ENCODE results near the gene GALNTL6. TPM values are rescaled to one million over a fixed set of nuclear protein-coding genes. Genes with fewer than 3 reads are reported as not detected.

Gene GALNTL6
- total and polyA plus RNA-seq, 2 of the 4 experiments (the other 2 are of a cell fraction) = under 0.01 TPM; not detected in 1

- Histone ChIP-seq H3K9me1 (ENCODE audit: insufficient read depth, low read length) (no peaks in the 10 kb centered on the region), H4K20me1 (ENCODE audit: insufficient read depth, low read length) (no peaks in the 10 kb centered on the region), H3K4me2 (ENCODE audit: low read depth, low read length) (no peak overlapping the region), H2AK5ac (ENCODE audit: low read depth, low read length) (no peak overlapping the region), H3K4ac (ENCODE audit: low read depth, low read length) (no peak overlapping the region), H3K27ac (ENCODE audit: insufficient read depth, low read length) (no peak overlapping the region), H3K79me1 (ENCODE audit: low read depth in 1 of 2, low read length in 2 of 2) (no peaks in the 10 kb centered on the region), H2BK15ac (ENCODE audit: low read depth, low read length) (no peak overlapping the region), H3K9ac (ENCODE audit: low read depth, low read length) (no peak overlapping the region), H3K14ac (replicated peaks; ENCODE audit: low read depth, low read length) (no peak overlapping the region), H2BK5ac (ENCODE audit: low read depth, low read length, poor library complexity, severe bottlenecking) (no peak overlapping the region), H3K56ac (ENCODE audit: extremely low read depth, insufficient read depth, low read length) (no peak overlapping the region), H4K8ac (ENCODE audit: low read depth in 2 of 2, low read length in 2 of 2) (no peak overlapping the region), H3K27me3 (ENCODE audit: control insufficient read depth, insufficient read depth, low read length) (no peaks in the 10 kb centered on the region), H3K23ac (ENCODE audit: low read depth, low read length) (no peak overlapping the region), H3K9me3 (ENCODE audit: control insufficient read depth, insufficient read depth, low read length) (peaks cover 5% of the 10 kb centered on the region; the same call in 1 of the 2 replicates), H2BK120ac (ENCODE audit: low read depth, low read length) (no peak overlapping the region), H3K4me3 (ENCODE audit: insufficient read depth, low read depth, low read length) (no peak overlapping the region), H2AK9ac (replicated peaks; ENCODE audit: low read depth, low read length, poor library complexity) (no peak overlapping the region), H3K4me1 (ENCODE audit: control insufficient read depth, insufficient read depth, low read length) (no peaks in the 10 kb centered on the region), H2AFZ (replicated peaks; ENCODE audit: low read length, poor library complexity) (no peak overlapping the region), H2BK20ac (ENCODE audit: low read depth, low read length) (no peak overlapping the region), H3K36me3 (ENCODE audit: control insufficient read depth, insufficient read depth, low read length) (no peaks in the 10 kb centered on the region), H4K5ac (ENCODE audit: low read depth, low read length) (no peak overlapping the region), H4K91ac (ENCODE audit: insufficient read depth, low read depth, low read length) (no peak overlapping the region), H3K18ac (ENCODE audit: low read depth, low read length) (no peak overlapping the region)
- intact Hi-C loops (cut with micrococcal nuclease) (no loop called here), dilution Hi-C loops (cut with HindIII; ENCODE audit: low sequenced_read_pairs, unreplicated experiment) (no loop called here), in situ Hi-C loops (cut with MboI; ENCODE audit: low sequenced_read_pairs) (no loop called here)
- POLR2A ChIA-PET (ENCODE audit: unreplicated experiment) = no interaction called here
- CTCF ChIA-PET = no interaction called here
- BruUV-seq (replicated peaks) = no TSS peak
- TF ChIP-seq CHD1 (IDR thresholded peaks at IDR 0.05; ENCODE audit: low read depth, low read length) (no peak), POLR2A (IDR thresholded peaks at IDR 0.05; ENCODE audit: low read depth, low read length) (no peak), CEBPB (IDR thresholded peaks at IDR 0.05; ENCODE audit: low read depth, low read length) (no peak), RCOR1 (IDR thresholded peaks at IDR 0.05; ENCODE audit: insufficient replicate concordance, low read length) (no peak), MXI1 (IDR thresholded peaks at IDR 0.05; ENCODE audit: borderline replicate concordance, low read depth, low read length) (no peak), RAD21 (IDR thresholded peaks at IDR 0.05; ENCODE audit: low read length) (no peak), MAFK (IDR thresholded peaks at IDR 0.05; ENCODE audit: low read depth, low read length) (no peak), SMC3 (IDR thresholded peaks at IDR 0.05; ENCODE audit: low read depth, low read length) (no peak), RFX5 (IDR thresholded peaks at IDR 0.05; ENCODE audit: low read depth, low read length) (no peak), FOS (IDR thresholded peaks at IDR 0.05; ENCODE audit: low read depth, low read length) (no peak), BHLHE40 (IDR thresholded peaks at IDR 0.05; ENCODE audit: low read depth, low read length) (no peak)
- TF ChIP-seq, protein P1, sequence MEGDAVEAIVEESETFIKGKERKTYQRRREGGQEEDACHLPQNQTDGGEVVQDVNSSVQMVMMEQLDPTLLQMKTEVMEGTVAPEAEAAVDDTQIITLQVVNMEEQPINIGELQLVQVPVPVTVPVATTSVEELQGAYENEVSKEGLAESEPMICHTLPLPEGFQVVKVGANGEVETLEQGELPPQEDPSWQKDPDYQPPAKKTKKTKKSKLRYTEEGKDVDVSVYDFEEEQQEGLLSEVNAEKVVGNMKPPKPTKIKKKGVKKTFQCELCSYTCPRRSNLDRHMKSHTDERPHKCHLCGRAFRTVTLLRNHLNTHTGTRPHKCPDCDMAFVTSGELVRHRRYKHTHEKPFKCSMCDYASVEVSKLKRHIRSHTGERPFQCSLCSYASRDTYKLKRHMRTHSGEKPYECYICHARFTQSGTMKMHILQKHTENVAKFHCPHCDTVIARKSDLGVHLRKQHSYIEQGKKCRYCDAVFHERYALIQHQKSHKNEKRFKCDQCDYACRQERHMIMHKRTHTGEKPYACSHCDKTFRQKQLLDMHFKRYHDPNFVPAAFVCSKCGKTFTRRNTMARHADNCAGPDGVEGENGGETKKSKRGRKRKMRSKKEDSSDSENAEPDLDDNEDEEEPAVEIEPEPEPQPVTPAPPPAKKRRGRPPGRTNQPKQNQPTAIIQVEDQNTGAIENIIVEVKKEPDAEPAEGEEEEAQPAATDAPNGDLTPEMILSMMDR (conservative IDR thresholded peaks at IDR 0.05; ENCODE audit: low read depth, low read length) = no peak
- TF ChIP-seq, protein P2, sequence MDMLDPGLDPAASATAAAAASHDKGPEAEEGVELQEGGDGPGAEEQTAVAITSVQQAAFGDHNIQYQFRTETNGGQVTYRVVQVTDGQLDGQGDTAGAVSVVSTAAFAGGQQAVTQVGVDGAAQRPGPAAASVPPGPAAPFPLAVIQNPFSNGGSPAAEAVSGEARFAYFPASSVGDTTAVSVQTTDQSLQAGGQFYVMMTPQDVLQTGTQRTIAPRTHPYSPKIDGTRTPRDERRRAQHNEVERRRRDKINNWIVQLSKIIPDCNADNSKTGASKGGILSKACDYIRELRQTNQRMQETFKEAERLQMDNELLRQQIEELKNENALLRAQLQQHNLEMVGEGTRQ (IDR thresholded peaks at IDR 0.05; ENCODE audit: low read depth, low read length) = no peak
- TF ChIP-seq, protein P3, sequence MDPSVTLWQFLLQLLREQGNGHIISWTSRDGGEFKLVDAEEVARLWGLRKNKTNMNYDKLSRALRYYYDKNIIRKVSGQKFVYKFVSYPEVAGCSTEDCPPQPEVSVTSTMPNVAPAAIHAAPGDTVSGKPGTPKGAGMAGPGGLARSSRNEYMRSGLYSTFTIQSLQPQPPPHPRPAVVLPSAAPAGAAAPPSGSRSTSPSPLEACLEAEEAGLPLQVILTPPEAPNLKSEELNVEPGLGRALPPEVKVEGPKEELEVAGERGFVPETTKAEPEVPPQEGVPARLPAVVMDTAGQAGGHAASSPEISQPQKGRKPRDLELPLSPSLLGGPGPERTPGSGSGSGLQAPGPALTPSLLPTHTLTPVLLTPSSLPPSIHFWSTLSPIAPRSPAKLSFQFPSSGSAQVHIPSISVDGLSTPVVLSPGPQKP (IDR thresholded peaks at IDR 0.05; ENCODE audit: borderline replicate concordance, low read depth, low read length) = no peak
- DNase-seq (no peak), ATAC-seq (ENCODE audit: low read depth) (no peak)
- 74% methylated on average over 8 of the region's 25 CpGs; no CpG with 5 or more reads in 1 of the 2 experiments for WGBS, 2 experiments (ENCODE audit: extremely low coverage in 2 of 2, insufficient read length in 1 of 2)
These were observed 556.3 kb downstream of the GALNTL6 start for GRCh38 chr4:172369471-172369959.
